WTC11 (cell line): ENCODE measurements around the gene UGT1A4.

ENCODE experiments used
- ATF2 ChIP-seq: sonication (generic); formaldehyde crosslinking; IDR thresholded peaks from 2 replicates; pipeline ENCODE4 v1.8.1; 2022; ENCODE audit warnings: low read depth, missing genetic modification reagents, borderline replicate concordance
- CREM ChIP-seq: sonication (generic); formaldehyde crosslinking; IDR thresholded peaks from 2 replicates; pipeline ENCODE4 v1.8.1; 2022; ENCODE audit warnings: mild to moderate bottlenecking, missing genetic modification reagents, moderate library complexity
- CTCF ChIP-seq: fragments of 200-600 bp; IDR thresholded peaks from 2 replicates; pipeline ENCODE4 v1.8.0; 2022; ENCODE audit warnings: antibody characterized with exemption
- ELF4 ChIP-seq: sonication (generic); formaldehyde crosslinking; IDR thresholded peaks from 2 replicates; pipeline ENCODE4 v1.8.1; 2022; ENCODE audit warnings: low read depth, mild to moderate bottlenecking, moderate library complexity, missing genetic modification reagents
- HMGXB4 ChIP-seq: sonication (generic); formaldehyde crosslinking; IDR thresholded peaks from 2 replicates; pipeline ENCODE4 v1.8.1; 2023; ENCODE audit warnings: mild to moderate bottlenecking, moderate library complexity, missing genetic modification reagents
- NFE2L1 ChIP-seq: sonication (generic); formaldehyde crosslinking; IDR thresholded peaks from 2 replicates; pipeline ENCODE4 v1.8.1; 2023; ENCODE audit warnings: missing genetic modification reagents
- NFYB ChIP-seq: sonication (generic); formaldehyde crosslinking; conservative IDR thresholded peaks from 2 replicates; pipeline ENCODE4 v1.8.0; 2022; ENCODE audit warnings: low read depth, missing genetic modification reagents
- RELA ChIP-seq: sonication (generic); formaldehyde crosslinking; IDR thresholded peaks from 2 replicates; pipeline ENCODE4 v1.8.1; 2022; ENCODE audit warnings: missing genetic modification reagents, mild to moderate bottlenecking, borderline replicate concordance
- SP1 ChIP-seq: sonication (generic); formaldehyde crosslinking; conservative IDR thresholded peaks from 2 replicates; pipeline ENCODE4 v1.8.1; 2022; ENCODE audit warnings: missing genetic modification reagents
- ZNF138 ChIP-seq: sonication (generic); formaldehyde crosslinking; conservative IDR thresholded peaks from 2 replicates; pipeline ENCODE4 v1.8.1; 2022; ENCODE audit warnings: mild to moderate bottlenecking, moderate library complexity, missing genetic modification reagents
- ZNF232 ChIP-seq: sonication (generic); formaldehyde crosslinking; IDR thresholded peaks from 2 replicates; pipeline ENCODE4 v1.8.0; 2022; ENCODE audit warnings: mild to moderate bottlenecking, missing genetic modification reagents
- ZNF317 ChIP-seq: sonication (generic); formaldehyde crosslinking; IDR thresholded peaks from 2 replicates; pipeline ENCODE4 v1.8.1; 2023; ENCODE audit warnings: low read depth, mild to moderate bottlenecking, moderate library complexity, missing genetic modification reagents, borderline replicate concordance
- ZNF416 ChIP-seq: fragments of 250-450 bp; sonication (Bioruptor Pico); IDR thresholded peaks from 2 replicates; pipeline ENCODE4 v1.9.0; 2021; ENCODE audit warnings: mild to moderate bottlenecking, inconsistent platforms

- TF ChIP-seq ELF4 (no peak), ZNF317 (CRISPR knock-in tag) (no peak), ZNF138 (CRISPR knock-in tag) (no peak), NFYB (CRISPR knock-in tag) (no peak), NFE2L1 (no peak), CTCF (peak; percentile 80), ZNF232 (CRISPR knock-in tag) (no peak), ATF2 (CRISPR knock-in tag) (no peak), ZNF416 (CRISPR knock-in tag) (no peak), SP1 (no peak), HMGXB4 (no peak), CREM (CRISPR knock-in tag) (no peak), RELA (CRISPR knock-in tag) (no peak)
Observed at GRCh38 chr2:233711312-233712008, 7.1 kb upstream of the UGT1A4 start.
